Iris pigment epithelial cell (primary cell): Measurements from ENCODE around the gene OR8B3.

Source experiments
- DNase-seq: peaks from one replicate; pipeline ENCODE4 v3.0.0-alpha.2; 2011; ENCODE audit warnings: low read depth

The OR8B3 gene

GRCh38 chr11:124359566-124359965, 39.3 kb downstream of the OR8B3 start:
- DNase-seq, result no peak

- no peak for DNase-seq
Measured at GRCh38 chr11:124346311-124346955, 52.4 kb downstream of the OR8B3 start.
